ENCODE results near the gene MAGI2.

Gene MAGI2

GRCh38 chr7:78690174-78690573, 763.3 kb downstream of the MAGI2 start:
- peak; percentile 78 for DNase-seq (ENCODE audit: low read depth)
- no peak overlapping the region for H3K4me3 ChIP-seq (ENCODE audit: low read length)
- TF ChIP-seq CTCF (conservative IDR thresholded peaks at IDR 0.05; ENCODE audit: low read length) = no peak

- no peak overlapping the region for H3K4me3 ChIP-seq (ENCODE audit: low read length)
- no peak for DNase-seq (ENCODE audit: low read depth)
- no peak for TF ChIP-seq CTCF (conservative IDR thresholded peaks at IDR 0.05; ENCODE audit: low read length)
These were observed 765.1 kb downstream of the MAGI2 start for GRCh38 chr7:78688376-78688775.

- DNase-seq (ENCODE audit: low read depth) = no peak
- no peak overlapping the region for H3K4me3 ChIP-seq (ENCODE audit: low read length)
- no peak for TF ChIP-seq CTCF (conservative IDR thresholded peaks at IDR 0.05; ENCODE audit: low read length)
These were observed 767.3 kb downstream of the MAGI2 start for GRCh38 chr7:78686189-78686588.

- no peak for TF ChIP-seq CTCF (conservative IDR thresholded peaks at IDR 0.05; ENCODE audit: low read length)
- DNase-seq (ENCODE audit: low read depth) = no peak
These were observed 769.3 kb downstream of the MAGI2 start for GRCh38 chr7:78684201-78684600.

GRCh38 chr7:78683566-78683965, 769.9 kb downstream of the MAGI2 start:
- TF ChIP-seq CTCF (conservative IDR thresholded peaks at IDR 0.05; ENCODE audit: low read length) = no peak
- H3K4me3 ChIP-seq (ENCODE audit: low read length) = no peak overlapping the region
- no peak for DNase-seq (ENCODE audit: low read depth)

More at GRCh38 chr7:78684201-78684600, 769.3 kb downstream of the MAGI2 start:
- H3K4me3 ChIP-seq (ENCODE audit: low read length) = no peak overlapping the region

GRCh38 chr7:78679112-78679876, 774.2 kb downstream of the MAGI2 start:
- TF ChIP-seq CTCF (conservative IDR thresholded peaks at IDR 0.05; ENCODE audit: low read length) = no peak
- H3K4me3 ChIP-seq (ENCODE audit: low read length) = no peak overlapping the region
- DNase-seq (ENCODE audit: low read depth) = peak; percentile 13

GRCh38 chr7:78677391-78677790, 776.1 kb downstream of the MAGI2 start:
- H3K4me3 ChIP-seq (ENCODE audit: low read length) = no peak overlapping the region
- peak; percentile 4 for DNase-seq (ENCODE audit: low read depth)
- no peak for TF ChIP-seq CTCF (conservative IDR thresholded peaks at IDR 0.05; ENCODE audit: low read length)
